GM13976 (cell line): Measurements from ENCODE around the gene CWC22.

Source experiments
- DNase-seq: peaks from one replicate; pipeline ENCODE4 v3.0.0; 2012; ENCODE audit warnings: low spot score
- CTCF ChIP-seq: IDR thresholded peaks from 2 replicates; pipeline ENCODE4 v1.5.1; 2012; ENCODE audit warnings: borderline replicate concordance, mild to moderate bottlenecking; ENCODE audit not compliant: insufficient read depth; ENCODE audit errors: extremely low read depth, missing control alignments, control extremely low read depth
- in situ Hi-C: fragments of 300-500 bp; cut with MboI; formaldehyde crosslinking; loops from one replicate; pipeline ENCODE4 v1.12.0; 2022; ENCODE audit warnings: low sequenced_read_pairs, mixed read lengths, inconsistent platforms; ENCODE audit not compliant: unreplicated experiment

The CWC22 gene

DNA sequence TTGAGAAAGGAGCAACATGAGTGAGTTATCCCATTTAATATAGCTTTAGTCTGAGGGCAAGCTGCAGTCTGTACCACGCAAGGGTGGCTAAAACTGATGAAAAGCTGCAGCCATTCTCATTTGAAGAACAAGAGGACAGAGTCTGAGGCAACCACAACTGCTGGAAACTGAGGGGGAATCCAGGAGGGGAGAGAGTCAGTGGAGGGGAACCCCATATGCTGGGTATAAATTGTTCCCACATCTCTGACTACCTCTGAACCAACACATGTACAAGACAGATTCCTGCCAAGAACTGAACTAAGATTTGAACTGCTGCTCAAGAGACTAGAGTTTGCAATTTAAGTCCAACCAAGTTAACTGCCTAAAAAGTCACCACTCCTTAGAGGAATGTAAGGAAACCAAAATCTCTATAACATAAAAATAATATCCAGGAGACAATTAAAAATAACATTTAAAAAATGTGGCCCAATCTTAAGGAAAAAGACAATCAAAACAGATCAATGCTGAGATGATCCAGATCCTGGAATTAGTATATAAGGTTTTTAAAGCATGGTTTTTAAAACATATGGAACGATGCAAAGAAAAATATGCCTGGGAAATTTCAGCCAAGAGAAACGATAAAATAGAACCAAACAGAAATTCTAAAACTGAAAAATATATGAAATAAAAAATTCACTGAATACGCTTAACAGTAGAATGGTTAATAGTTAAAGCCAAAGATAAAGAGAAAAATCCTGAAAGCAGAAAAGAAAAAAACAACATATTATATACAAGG lies 11.2 kb downstream of the CWC22 start:
- DNase-seq, result peak; percentile 34
- no peak for TF ChIP-seq CTCF
- in situ Hi-C loops, result no loop called here

- DNase-seq, result peak; percentile 18
- no peak for TF ChIP-seq CTCF
- in situ Hi-C loops, result no loop called here
Measured at GRCh38 chr2:179991344-179991743, 15.8 kb downstream of the CWC22 start.

DNA sequence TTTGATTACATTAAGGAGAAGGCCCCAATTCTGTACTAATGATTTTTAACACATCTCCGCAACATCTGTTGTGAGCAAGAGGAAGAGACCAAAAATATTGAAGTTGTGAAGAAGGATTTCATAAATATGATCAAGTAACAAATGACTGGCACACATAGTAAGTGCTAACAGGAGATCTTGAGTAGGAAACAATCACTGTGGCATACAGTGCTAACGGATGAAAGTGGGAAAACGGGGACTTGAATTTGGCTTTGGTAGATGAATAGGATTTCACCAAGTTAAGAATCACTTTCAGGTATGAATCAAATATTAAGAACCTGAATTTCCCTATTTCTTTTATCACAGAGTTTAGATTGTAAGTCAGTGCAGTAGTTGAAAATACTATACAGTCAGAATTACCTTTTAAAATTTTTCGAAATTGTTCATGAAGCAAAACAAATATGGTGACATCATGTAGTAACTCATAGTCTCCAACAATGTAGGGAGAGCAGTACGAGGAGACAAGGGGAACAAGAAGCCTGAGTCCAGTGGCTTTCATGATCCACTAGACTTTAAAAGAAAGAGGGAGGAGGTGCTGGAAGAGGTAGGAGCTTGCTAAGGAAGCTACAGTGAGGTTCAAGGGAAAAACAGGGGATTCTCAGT lies 16.3 kb downstream of the CWC22 start:
- TF ChIP-seq CTCF, result no peak
- in situ Hi-C loops, result no loop called here
- DNase-seq, result no peak

- in situ Hi-C loops, result no loop called here
- TF ChIP-seq CTCF, result no peak
Measured at GRCh38 chr2:179987916-179988315, 19.2 kb downstream of the CWC22 start.

GRCh38 chr2:179985163-179985820 lies 21.8 kb downstream of the CWC22 start:
- TF ChIP-seq CTCF, result no peak
- in situ Hi-C loops, result no loop called here
- DNase-seq, result peak; percentile 24

More at GRCh38 chr2:179987916-179988315, 19.2 kb downstream of the CWC22 start:
- DNase-seq, result no peak

- in situ Hi-C loops, result no loop called here
- TF ChIP-seq CTCF, result no peak
- no peak for DNase-seq
Measured at GRCh38 chr2:179983250-179983932, 23.7 kb downstream of the CWC22 start.
